K562 (cell line): ENCODE measurements around the gene BOD1L2.

Experiments
- EP300 ChIP-seq: IDR thresholded peaks from 2 replicates; pipeline ENCODE4 v1.6.1; 2012; ENCODE audit warnings: low read length, improper control_type of control experiment
- PBX2 ChIP-seq, 2 experiments: IDR thresholded peaks in 1 of 2; conservative IDR thresholded peaks in 1 of 2; 2 replicates each; pipeline ENCODE4 v1.6.1; 2016; ENCODE audit warnings: low read depth in 2 of 2, mild to moderate bottlenecking in 1 of 2, missing compliant biosample characterization in 1 of 2, missing genetic modification characterization in 1 of 2, moderate library complexity in 1 of 2
- RBM14 ChIP-seq: fragments of 200-400 bp; formaldehyde crosslinking; IDR thresholded peaks from 2 replicates; pipeline ENCODE4 v1.6.1; 2018; ENCODE audit warnings: low read depth, mild to moderate bottlenecking, low read length, moderate library complexity, borderline replicate concordance; ENCODE audit not compliant: insufficient read depth
- TBL1XR1 ChIP-seq, 2 experiments: IDR thresholded peaks; 2 replicates each; pipeline ENCODE4 v1.6.1; 2012; ENCODE audit warnings: improper control_type of control experiment in 2 of 2, low read length in 2 of 2, mild to moderate bottlenecking in 1 of 2
- TCF7L2 ChIP-seq: fragments of 150-350 bp; IDR thresholded peaks from 2 replicates; pipeline ENCODE4 v1.6.1; 2016; ENCODE audit warnings: low read depth, mild to moderate bottlenecking, low read length, moderate library complexity
- ZFP36 ChIP-seq: fragments of 150-350 bp; IDR thresholded peaks from 2 replicates; pipeline ENCODE4 v1.6.1; 2018; ENCODE audit warnings: low read length, low read depth; ENCODE audit not compliant: partially characterized antibody
- ZKSCAN8 ChIP-seq: fragments of 200-800 bp; sonication (Bioruptor generic); IDR thresholded peaks from 2 replicates; pipeline ENCODE4 v1.6.1; 2016; ENCODE audit warnings: missing genetic modification characterization, missing compliant biosample characterization
- ZMIZ1 ChIP-seq, 2 experiments: fragments of 150-350 bp in 1 of 2; IDR thresholded peaks; 2 replicates each; pipeline ENCODE4 v1.6.1; 2012 to 2016; ENCODE audit warnings: low read depth in 2 of 2, low read length in 2 of 2, mild to moderate bottlenecking in 1 of 2, moderate library complexity in 1 of 2
- TF ChIP-seq, protein P1 (sequence below), 2 experiments: fragments of 450-650 bp; formaldehyde crosslinking in 1 of 2; IDR thresholded peaks; 2 replicates each; pipeline versions ENCODE4 v1.4.0 to v1.6.1; 2014 to 2020; ENCODE audit warnings: mild to moderate bottlenecking in 2 of 2, borderline replicate concordance in 1 of 2, low read depth in 1 of 2
- TF ChIP-seq, protein P2 (sequence below), 3 experiments: IDR thresholded peaks in 2 of 3; conservative IDR thresholded peaks in 1 of 3; 2 replicates each; pipeline ENCODE4 v1.5.1; 2011 to 2012; ENCODE audit warnings: low read length in 3 of 3, mild to moderate bottlenecking in 3 of 3, control low read depth in 2 of 3, improper control_type of control experiment in 1 of 3, inconsistent platforms in 1 of 3, low read depth in 1 of 3, mixed read lengths in 1 of 3, moderate library complexity in 1 of 3; ENCODE audit not compliant: insufficient read depth in 2 of 3

- no peak for TF ChIP-seq PBX2 (CRISPR knock-in tag; IDR thresholded peaks at IDR 0.05; ENCODE audit: low read depth)
- TF ChIP-seq PBX2 (tag; conservative IDR thresholded peaks at IDR 0.05; ENCODE audit: low read depth) = no peak
- TF ChIP-seq ZKSCAN8 (CRISPR knock-in tag) = no peak
- TF ChIP-seq TBL1XR1 (IDR thresholded peaks at IDR 0.05; ENCODE audit: low read length in 2 of 2) = no peak
- TF ChIP-seq RBM14 = no peak
- TF ChIP-seq, protein P1, sequence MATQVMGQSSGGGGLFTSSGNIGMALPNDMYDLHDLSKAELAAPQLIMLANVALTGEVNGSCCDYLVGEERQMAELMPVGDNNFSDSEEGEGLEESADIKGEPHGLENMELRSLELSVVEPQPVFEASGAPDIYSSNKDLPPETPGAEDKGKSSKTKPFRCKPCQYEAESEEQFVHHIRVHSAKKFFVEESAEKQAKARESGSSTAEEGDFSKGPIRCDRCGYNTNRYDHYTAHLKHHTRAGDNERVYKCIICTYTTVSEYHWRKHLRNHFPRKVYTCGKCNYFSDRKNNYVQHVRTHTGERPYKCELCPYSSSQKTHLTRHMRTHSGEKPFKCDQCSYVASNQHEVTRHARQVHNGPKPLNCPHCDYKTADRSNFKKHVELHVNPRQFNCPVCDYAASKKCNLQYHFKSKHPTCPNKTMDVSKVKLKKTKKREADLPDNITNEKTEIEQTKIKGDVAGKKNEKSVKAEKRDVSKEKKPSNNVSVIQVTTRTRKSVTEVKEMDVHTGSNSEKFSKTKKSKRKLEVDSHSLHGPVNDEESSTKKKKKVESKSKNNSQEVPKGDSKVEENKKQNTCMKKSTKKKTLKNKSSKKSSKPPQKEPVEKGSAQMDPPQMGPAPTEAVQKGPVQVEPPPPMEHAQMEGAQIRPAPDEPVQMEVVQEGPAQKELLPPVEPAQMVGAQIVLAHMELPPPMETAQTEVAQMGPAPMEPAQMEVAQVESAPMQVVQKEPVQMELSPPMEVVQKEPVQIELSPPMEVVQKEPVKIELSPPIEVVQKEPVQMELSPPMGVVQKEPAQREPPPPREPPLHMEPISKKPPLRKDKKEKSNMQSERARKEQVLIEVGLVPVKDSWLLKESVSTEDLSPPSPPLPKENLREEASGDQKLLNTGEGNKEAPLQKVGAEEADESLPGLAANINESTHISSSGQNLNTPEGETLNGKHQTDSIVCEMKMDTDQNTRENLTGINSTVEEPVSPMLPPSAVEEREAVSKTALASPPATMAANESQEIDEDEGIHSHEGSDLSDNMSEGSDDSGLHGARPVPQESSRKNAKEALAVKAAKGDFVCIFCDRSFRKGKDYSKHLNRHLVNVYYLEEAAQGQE (IDR thresholded peaks at IDR 0.05; ENCODE audit: borderline replicate concordance) = no peak
- TF ChIP-seq, protein P1 (CRISPR knock-in tag; IDR thresholded peaks at IDR 0.05; ENCODE audit: low read depth) = no peak
- TF ChIP-seq, protein P2, sequence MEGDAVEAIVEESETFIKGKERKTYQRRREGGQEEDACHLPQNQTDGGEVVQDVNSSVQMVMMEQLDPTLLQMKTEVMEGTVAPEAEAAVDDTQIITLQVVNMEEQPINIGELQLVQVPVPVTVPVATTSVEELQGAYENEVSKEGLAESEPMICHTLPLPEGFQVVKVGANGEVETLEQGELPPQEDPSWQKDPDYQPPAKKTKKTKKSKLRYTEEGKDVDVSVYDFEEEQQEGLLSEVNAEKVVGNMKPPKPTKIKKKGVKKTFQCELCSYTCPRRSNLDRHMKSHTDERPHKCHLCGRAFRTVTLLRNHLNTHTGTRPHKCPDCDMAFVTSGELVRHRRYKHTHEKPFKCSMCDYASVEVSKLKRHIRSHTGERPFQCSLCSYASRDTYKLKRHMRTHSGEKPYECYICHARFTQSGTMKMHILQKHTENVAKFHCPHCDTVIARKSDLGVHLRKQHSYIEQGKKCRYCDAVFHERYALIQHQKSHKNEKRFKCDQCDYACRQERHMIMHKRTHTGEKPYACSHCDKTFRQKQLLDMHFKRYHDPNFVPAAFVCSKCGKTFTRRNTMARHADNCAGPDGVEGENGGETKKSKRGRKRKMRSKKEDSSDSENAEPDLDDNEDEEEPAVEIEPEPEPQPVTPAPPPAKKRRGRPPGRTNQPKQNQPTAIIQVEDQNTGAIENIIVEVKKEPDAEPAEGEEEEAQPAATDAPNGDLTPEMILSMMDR (IDR thresholded peaks at IDR 0.05 in 2 of 3, conservative IDR thresholded peaks at IDR 0.05 in 1 of 3; ENCODE audit: insufficient read depth in 2 of 3, low read depth in 1 of 3, low read length in 3 of 3) = no peak
- no peak for TF ChIP-seq TCF7L2
- no peak for TF ChIP-seq ZMIZ1 (IDR thresholded peaks at IDR 0.05; ENCODE audit: low read depth in 2 of 2, low read length in 2 of 2)
- TF ChIP-seq ZFP36 = no peak
- no peak for TF ChIP-seq EP300
Measured at GRCh38 chr18:57150081-57150480, 3.2 kb downstream of the BOD1L2 start.
